GM21390 (cell line): Measurements from ENCODE around the gene KIF3C.
"Not testable (repeated sequence)": the region's sequence is repeated elsewhere in the genome, so short reads cannot be mapped to it uniquely, and the experiment has no call there.

Experiments used
- ATAC-seq: cut with Tn5 transposase; IDR thresholded peaks from one replicate; pipeline ENCODE4 v1.9.1; 2021; ENCODE audit not compliant: unreplicated experiment

KIF3C gene

DNA sequence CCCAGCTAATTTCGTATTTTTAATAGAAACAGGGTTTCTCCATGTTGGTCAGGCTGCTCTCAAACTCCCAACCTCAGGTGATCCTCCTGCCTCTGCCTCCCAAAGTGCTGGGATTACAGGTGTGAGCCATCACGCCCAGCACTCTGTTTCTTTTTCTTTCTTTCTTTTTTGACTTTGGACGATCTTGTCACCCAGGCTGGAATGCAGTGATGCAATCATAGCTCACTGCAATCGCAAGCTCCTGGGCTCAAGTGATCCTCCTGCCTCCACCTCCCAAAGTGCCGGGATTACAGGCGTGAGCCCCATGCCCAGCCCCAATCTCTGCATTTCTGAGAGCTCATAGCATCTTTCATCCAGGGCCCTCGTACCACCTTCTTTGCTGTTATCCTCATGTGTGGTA is 17.1 kb upstream of the KIF3C start:
- ATAC-seq, result not testable (repeated sequence)

DNA sequence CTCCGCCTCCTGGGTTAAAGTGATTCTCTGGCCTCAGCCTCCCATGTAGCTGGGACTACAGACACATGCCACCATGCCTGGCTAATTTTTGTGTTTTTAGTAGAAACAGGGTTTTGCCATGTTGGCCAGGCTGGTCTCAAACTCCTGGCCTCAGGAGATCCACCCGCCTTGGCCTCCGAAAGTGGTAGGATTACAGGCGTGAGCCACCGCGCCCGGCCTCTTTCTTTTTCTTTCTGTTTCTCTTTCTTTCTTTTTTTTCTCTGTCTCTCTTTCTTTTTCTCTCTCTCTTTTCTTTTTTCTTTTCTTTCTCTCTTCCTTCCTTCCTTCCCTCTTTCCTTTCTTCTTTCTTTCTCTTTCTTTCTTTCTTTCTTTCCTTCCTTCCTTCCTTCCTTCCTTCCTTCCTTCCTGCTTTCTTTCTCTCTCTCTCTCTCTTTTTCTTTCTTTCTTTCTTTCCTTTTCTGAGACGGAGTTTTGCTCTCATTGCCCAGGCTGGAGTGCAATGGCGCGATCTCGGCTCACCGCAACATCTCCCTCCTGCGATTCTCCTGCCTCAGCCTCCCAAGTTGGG is 16.6 kb upstream of the KIF3C start:
- ATAC-seq, result not testable (repeated sequence)

DNA sequence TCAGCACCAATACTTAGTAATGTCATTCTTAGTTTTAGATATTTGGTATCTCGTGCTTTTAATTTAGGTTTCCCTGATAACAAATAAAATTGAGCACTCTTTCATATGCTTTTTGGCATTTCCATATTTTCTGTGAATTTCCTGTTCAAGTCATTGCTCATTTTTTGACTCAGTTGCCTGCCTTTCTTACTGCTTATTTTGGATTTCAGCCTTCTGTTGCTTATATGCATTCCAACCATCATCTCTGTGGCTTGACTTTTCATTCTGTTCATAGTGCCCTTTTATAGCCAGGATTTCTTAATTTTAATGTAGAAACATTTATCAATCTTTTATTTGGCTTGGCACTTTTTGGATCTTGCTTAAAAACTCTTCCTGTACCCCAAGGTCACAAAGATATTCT is 14.5 kb upstream of the KIF3C start:
- ATAC-seq, result no peak

DNA sequence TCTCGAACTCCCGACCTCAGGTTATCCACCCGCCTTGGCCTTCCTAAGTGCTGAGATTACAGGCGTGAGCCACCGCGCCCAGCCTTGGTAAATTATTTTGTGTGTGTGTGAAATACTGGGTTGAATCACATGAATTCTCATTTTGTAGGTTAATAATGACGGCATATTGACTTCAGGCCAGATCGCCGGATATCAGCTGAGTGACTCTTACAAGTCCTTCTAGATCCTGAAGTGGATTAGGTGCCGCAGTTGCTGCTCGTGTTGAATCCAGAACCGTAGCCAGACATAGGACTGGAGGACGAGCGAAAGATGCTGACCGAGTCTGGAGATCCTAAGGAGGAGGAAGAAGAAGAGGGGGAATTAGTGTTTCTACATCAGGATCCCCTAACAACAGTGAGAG is 12.2 kb upstream of the KIF3C start:
- no peak for ATAC-seq

DNA sequence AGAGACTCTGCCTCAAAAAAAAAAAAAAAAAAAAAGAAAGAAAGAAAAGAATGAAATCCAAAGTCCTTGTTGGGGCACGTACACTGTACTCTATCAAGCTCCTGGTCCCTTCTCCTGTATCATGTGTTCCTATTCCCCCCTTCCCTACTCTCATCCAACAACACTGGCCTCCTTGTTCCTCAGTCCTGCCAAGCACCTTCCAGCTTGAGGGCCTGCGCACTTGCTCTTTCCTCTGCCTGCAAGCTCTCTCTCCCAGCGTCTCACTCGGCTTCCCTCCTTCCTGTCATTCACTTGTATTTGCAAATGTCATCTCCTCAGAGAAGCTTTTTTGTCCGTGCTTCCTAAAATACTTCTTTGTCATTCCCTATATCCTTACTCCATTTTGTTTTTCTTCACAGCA is 10.8 kb upstream of the KIF3C start:
- ATAC-seq, result no peak

DNA sequence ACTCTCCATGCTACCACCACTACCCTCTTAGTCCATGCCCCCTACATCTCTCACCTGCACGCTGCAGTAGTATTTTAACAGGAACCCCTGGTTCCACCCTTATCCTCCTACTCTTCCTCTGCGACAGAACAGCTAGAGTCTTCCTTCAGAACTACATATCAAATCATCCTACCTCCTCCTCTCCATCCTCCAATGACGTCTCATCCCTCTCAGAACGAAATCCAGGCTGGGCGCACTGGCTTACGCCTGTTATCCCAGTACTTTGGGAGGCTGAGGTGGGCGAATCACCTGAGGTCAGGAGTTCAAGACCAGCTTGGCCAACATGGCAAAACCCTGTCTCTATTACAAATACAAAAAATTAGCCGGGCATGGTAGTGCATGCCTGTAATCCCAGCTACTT is 10.3 kb upstream of the KIF3C start:
- ATAC-seq, result no peak

DNA sequence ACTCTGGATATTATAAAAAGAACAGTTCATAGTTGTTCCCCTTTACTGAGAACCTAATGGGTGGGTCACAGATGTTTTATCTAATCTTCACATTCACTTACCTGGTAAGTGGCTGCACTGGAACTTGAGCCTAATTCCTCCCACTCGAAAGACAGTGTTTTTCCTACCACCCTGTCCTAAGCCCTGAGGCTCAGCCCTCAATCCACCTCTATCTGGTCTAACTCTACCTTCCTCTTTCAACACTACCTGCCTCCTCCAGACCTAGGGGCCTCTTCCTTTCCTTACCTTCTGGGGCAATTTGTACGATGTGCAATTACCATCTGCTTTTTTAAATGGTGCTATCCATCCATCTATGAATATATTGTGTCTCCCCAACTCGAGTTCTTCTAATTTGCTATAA is 9.7 kb upstream of the KIF3C start:
- no peak for ATAC-seq

DNA sequence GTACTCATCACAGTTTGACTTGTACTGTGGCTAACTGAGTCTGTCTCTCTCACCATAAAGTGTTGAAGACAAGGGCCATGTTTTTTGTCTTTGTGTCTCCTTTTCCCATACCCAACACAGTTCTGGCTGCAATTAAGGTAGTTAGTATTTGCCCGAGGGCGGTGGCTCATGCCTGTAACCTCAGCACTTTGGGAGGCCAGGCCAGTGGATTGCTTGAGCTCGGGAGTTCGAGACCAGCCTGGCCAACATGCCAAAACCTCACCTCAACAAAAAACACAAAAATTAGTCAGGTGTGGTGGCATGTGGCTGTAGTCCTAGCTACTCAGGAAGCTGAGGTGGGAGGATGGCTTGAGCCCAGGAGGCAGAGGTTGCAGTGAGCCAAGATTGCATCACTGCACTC is 6.9 kb upstream of the KIF3C start:
- ATAC-seq, result no peak

DNA sequence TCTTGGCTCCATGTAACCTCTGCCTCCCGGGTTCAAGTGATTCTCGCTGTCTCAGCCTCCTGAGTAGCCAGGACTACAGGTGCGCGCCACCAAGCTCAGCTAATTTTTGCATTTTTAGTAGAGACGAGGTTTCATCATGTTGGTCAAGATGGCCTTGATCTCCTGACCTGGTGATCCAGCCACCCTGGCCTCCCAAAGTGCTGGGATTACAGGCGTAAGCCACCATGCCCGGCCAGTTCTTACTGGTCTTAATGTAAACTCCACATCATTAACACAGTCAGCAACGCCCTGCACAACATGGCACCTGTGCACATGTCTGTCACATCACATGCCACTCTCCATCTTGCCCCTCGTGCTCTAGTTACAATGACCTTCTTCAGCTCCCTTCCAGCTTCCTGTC is 5.8 kb upstream of the KIF3C start:
- ATAC-seq, result no peak

DNA sequence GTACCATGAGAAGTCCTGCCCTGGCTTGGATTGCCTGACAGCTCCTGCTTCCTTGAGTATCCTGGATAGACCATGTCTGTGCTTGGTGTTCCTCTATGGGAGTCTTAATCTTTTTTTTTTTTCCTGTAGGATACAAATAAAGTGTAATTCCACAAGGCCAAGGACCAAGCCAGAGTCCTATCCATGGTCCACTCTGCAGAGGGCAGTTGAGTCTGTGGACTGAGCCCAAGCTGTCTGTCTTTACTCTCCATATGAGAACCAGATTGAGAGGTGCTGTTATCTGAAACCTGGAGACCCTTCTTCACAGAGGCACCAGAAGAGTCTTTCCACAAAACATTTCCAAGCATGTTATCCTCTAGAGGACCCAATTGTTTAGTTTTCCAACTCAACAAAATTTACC is 1.4 kb upstream of the KIF3C start:
- no peak for ATAC-seq

DNA sequence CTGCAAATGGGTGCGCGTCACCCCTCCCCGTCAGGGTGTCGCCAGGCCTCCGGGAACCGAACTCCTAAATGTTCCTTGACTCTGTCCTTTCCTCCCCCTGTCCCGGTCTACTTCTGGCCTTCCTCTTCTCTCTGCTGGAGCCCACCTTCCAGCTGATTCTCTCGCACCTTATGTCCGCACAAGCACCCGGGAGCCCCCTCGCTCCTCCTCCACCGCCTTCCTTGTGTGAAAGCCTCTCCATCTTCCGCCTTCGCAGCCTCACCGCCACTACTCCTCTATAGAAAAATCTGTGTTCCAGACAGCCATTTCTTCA is 627 bp upstream of the KIF3C start:
- no peak for ATAC-seq

DNA sequence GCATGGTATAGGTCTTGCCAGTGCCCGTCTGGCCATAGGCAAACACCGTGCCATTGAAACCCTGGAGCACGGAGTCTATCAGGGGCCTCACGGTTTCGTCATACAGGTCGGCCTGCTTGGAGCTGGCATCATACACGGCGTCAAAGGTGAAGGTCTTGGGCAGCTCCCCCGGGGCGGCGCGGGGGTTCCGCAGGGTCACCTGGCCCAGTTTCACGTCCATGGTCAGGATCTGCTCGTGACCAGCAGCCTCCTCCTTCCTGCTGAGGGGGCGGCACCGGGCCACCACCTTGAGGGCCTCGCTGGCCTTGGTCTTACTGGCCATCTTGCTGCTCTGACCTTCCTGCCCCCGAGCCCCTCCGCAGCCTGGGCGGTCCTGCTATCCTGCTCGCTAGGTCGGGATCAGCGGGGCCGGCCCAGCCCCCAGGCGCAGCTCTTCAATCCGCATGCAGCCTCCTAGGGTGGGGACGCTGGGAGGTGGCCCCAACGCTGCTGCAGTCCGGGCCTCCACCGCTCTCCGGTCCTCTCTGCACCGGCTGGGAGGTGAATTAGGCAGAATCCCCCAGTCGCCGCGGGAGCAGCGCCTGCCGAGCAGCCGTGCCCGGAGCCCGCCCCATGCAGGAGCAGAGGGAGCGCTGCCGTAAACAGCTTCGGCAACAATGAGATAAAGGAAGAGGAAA is 563 bp downstream of the KIF3C start:
- ATAC-seq, result peak; percentile 22

DNA sequence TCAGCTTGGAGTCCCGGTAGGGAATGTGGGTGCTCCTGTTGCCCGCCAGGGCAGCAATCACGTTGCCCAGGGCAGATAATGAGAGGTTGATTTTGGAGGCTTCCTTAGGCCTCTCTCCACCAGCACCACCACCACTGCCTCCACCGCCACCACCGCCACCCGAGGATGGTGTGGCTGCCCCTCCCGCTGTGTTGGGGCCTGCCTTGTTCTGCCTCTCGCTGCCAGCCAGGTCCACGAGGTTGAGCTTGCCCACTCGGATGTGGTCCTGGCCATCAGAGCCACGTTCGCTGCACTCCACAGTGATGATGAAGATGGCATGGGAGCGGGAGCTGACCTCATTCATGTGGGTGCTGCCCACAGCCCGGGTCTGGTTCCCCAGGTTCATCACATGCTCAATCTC is 1.3 kb downstream of the KIF3C start:
- ATAC-seq, result no peak

DNA sequence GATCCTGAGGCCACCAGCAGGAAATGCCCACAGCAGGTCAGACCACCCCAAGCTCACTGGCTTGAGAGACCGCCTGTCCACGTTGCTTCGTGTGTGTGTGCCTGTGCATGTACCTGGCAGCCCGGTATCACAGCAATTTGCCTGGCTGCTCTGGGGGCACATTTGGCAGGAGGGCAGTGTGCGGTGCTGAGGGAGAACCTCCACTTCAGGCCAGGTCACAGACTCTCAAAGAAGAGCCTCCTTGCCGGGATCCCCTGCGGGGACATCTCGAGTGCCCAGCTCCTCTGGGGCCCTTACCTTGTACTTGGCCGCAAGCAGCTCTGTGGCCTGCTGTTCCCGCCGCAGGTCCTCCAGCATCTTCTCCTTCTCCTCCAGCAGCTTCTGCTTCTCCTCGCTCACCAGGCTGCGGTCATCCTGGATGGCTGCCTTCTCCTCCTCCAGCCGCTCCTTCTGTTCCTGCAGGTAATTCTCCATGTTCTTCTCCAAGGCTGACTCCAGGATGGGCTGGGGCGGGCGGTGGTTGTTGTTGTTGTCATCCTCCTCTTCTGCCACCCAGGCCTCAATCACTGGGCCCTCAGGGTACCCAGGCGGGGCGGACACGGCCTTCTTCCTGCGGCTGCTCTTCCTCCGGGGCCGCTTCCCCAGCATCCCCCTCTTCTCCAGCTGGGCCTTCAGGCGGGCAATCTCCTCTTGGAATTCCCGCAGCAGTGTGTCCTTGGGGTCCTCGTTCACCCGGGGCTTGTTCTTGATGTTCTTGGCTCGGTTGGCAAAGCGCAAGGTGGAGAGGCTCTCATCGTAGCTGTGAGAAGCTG is 2.0 kb downstream of the KIF3C start:
- no peak for ATAC-seq

DNA sequence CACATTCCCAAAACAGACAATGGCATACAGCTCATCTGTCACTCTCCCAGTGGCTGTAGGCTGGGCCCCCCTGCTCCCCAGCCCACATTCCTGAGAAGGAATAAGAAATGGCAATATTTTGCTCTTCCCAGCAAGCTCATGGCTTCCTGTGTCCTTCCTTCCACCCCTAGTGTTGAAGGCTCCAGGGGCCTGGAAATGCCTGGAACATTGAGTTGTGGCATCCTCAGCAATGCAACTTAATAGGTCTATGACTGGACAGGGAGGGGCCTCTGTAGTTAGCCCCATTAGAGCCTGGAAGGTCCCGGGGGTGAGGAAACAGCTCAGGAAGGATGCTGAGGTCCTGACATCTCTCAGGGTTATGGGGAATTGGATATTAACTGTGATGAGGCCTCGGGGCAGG is 3.3 kb downstream of the KIF3C start:
- ATAC-seq, result no peak

DNA sequence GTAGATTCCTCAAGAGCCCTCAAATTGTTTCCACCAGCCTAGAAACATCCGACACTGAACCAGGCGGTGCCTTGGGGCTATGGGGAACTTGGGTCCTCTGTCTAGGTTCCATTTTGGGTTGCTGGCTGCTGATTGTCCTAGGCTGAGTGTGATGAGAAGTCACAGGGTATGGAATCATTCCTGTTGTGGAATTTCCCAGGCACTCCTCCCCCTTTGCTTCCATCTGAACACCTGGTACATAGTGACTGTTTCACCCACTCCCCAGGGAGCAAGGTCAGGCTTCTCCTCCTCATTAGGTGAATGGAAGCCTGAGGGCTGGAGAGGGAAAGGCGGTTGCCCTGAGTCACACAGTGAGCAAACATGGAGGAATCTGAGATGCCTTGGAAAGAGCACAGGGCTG is 4.5 kb downstream of the KIF3C start:
- no peak for ATAC-seq

DNA sequence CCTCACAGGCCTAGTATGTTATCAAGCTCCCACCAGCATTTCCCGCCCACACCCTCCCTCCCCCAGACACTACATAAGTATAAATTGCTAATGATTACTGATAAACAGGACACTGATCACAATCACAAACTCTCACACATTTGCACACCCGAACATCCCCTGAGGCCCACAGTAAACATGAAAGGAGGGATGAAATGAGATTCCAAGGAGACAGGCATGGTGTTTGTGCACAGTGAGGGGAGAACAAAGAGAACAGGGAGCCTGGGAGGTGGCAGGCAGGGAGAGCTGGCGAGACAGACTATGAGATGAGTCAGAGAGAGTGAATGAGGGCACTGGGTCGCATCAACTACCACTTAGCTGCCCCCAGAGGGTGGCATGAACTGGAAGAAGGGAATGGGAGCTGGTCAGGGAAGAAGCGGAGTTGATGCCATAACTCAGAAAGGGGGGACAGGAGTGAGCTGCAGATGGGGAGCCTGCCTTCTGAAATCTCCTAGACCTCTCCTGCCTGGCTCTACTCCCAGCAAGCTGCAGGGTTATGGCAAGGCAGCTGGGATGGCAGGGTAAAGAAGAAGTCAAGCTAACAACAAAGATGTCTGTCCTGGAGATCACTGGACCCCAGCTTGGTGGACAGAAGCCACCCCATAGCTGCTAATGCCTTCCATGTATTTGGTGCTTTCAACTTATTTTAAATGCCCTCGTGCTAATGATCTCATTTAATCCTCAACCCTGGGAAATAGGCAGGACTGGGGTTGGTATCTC is 5.1 kb downstream of the KIF3C start:
- no peak for ATAC-seq

DNA sequence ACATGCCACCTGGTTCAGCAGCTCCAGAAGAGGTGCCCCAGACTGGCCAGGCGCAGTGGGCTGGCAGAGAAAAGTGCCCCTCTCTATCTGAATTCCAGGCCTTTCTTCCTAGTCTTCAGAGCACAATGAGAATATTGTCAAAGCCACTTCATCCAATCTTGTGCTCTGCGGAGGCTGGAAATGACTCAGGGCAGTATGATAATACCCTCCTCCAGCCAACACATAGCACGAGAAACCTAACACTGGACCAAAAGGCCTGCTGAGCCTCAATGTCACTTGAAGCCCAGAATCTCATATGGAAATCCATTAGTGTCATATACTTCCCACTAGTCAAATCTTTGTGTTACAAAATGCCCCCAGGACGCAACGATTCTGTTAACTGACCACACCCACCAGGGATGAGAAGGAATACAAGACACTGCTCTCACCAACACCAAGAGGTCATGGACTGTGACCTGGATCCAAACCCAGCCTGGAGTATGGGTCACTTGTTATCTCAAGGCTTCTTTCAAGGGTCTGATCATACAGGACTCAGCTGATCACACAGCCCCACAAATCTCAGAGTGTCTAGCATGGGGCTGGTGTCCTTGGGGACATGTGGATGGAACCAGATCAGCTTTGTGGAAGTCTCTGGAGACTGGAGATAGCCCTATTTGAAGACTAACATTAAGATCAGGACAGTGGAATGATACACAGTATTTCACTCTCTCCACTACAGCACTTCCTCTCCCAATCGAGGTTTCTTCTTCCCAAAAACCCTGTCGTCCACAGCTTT is 10.1 kb downstream of the KIF3C start:
- ATAC-seq, result no peak

DNA sequence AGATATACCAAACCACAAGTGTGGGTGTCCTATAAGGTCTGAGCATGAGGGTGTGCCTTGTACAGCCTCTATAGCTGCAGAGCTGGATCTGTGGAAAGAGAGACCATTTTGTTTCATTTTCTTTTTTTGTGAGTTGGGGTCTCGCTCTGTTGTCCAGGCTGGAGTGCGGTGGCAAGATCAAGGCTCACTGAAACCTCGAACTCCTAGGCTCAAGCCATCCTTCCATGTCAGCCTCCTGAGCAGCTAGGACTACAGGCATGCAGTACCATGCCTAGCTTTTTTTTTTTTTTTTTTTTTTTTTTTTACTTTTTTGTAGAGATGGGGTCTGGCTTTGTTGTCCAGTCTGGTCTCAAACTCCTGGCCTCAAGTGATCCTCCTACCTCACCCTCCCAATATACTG is 10.7 kb downstream of the KIF3C start:
- no peak for ATAC-seq

DNA sequence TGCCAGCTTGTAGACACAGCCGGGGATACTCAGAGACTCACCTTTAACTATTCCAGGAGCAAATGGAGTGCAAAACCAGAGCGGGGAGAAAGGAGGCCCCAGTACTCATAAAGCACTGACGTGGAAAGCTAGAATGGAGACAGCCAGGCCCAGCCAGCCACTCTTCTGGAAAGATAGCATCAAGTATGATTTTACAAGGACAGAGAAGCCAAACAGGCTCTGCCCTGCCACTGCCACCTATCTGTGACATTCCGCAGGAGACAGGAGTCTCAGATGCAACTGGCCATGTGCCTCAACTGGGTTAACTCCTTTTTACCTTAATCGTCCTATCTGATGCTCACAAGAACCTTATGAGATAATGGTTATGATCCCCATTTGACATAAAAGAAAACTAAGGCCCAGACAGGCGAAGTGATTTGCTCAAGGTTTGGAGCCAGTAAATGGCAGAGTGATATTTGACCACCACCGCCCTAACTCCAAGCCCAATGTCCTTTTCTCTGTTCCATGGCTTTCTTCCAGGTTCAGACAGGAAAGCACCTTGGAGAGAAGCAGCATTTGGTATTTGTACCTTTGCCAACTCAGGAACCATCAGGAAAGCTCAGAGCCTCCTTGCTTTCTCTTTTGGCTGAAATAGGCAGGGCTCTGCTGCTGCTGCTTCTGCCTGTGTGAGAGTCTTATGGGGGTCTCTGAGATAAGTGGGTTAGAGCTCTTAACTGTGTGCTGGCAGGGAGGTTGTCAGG is 15.6 kb downstream of the KIF3C start:
- ATAC-seq, result no peak
